ENCODE data around the gene GPX3. TPM values are rescaled to one million over a fixed set of nuclear protein-coding genes. Genes with fewer than 3 reads are reported as not detected.

Gene GPX3
- total and polyA plus RNA-seq, 2 of the 13 experiments (the other 11 are each of a cell fraction or from before 2014, with no cell fraction given), result 33.8 to 1,892 TPM

DNA sequence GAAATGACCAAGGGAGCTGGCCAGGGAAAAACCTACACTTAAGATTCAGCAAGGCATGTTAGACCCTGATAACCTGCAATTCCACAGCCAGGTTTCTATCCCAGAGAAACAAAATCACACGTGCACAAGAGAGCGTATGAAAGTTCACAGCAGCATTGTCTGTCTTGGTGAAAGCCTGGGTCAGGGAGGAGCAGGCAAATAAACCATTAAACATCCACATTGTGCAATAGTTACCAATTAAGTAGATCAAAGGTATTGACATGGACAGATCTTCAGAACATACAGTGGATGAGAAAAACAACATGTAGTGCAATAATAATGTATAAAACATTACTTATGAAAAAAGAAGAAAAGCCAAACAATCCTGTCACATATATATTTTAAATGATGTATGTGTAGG, 15.9 kb upstream of the GPX3 start (continued):
- TF ChIP-seq, protein P1, sequence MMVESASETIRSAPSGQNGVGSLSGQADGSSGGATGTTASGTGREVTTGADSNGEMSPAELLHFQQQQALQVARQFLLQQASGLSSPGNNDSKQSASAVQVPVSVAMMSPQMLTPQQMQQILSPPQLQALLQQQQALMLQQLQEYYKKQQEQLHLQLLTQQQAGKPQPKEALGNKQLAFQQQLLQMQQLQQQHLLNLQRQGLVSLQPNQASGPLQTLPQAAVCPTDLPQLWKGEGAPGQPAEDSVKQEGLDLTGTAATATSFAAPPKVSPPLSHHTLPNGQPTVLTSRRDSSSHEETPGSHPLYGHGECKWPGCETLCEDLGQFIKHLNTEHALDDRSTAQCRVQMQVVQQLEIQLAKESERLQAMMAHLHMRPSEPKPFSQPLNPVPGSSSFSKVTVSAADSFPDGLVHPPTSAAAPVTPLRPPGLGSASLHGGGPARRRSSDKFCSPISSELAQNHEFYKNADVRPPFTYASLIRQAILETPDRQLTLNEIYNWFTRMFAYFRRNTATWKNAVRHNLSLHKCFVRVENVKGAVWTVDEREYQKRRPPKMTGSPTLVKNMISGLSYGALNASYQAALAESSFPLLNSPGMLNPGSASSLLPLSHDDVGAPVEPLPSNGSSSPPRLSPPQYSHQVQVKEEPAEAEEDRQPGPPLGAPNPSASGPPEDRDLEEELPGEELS (CRISPR knock-in tag; IDR thresholded peaks at IDR 0.05), result peak; percentile 90
- TF ChIP-seq, protein P2, sequence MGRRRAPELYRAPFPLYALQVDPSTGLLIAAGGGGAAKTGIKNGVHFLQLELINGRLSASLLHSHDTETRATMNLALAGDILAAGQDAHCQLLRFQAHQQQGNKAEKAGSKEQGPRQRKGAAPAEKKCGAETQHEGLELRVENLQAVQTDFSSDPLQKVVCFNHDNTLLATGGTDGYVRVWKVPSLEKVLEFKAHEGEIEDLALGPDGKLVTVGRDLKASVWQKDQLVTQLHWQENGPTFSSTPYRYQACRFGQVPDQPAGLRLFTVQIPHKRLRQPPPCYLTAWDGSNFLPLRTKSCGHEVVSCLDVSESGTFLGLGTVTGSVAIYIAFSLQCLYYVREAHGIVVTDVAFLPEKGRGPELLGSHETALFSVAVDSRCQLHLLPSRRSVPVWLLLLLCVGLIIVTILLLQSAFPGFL (CRISPR knock-in tag; IDR thresholded peaks at IDR 0.05), result no peak
- TF ChIP-seq MIER2 (CRISPR knock-in tag; IDR thresholded peaks at IDR 0.05) (no peak), HOXA3 (CRISPR knock-in tag; IDR thresholded peaks at IDR 0.05) (no peak; the same call in 1 of the 2 replicates), HNF4G (IDR thresholded peaks at IDR 0.05; ENCODE audit: borderline replicate concordance, low read depth, low read length) (no peak), HNF4G (CRISPR knock-in tag; IDR thresholded peaks at IDR 0.05; ENCODE audit: borderline replicate concordance, low read depth) (no peak), ZNF850 (CRISPR knock-in tag; conservative IDR thresholded peaks at IDR 0.05) (no peak), ZNF775 (CRISPR knock-in tag; IDR thresholded peaks at IDR 0.05; ENCODE audit: borderline replicate concordance) (no peak), ERF (CRISPR knock-in tag; IDR thresholded peaks at IDR 0.05) (no peak), NCOA5 (CRISPR knock-in tag; IDR thresholded peaks at IDR 0.05) (no peak), ZNF761 (CRISPR knock-in tag; conservative IDR thresholded peaks at IDR 0.05) (no peak), SOX5 (CRISPR knock-in tag; IDR thresholded peaks at IDR 0.05; ENCODE audit: borderline replicate concordance) (peak; percentile 96), TMF1 (CRISPR knock-in tag; IDR thresholded peaks at IDR 0.05; ENCODE audit: low read depth) (no peak), RBAK (CRISPR knock-in tag; IDR thresholded peaks at IDR 0.05) (no peak), ZNF598 (CRISPR knock-in tag; IDR thresholded peaks at IDR 0.05; ENCODE audit: borderline replicate concordance) (no peak), AHR (CRISPR knock-in tag; IDR thresholded peaks at IDR 0.05) (no peak), XBP1 (CRISPR knock-in tag; IDR thresholded peaks at IDR 0.05) (no peak), XRCC5 (optimal IDR thresholded peaks at IDR 0.05; ENCODE audit: low read length) (no peak), RFXAP (CRISPR knock-in tag; IDR thresholded peaks at IDR 0.05; ENCODE audit: borderline replicate concordance) (no peak), ZFAT (CRISPR knock-in tag; conservative IDR thresholded peaks at IDR 0.05) (no peak), ZMYM3 (CRISPR knock-in tag; IDR thresholded peaks at IDR 0.05) (peak; percentile 40; the same call in 1 of the 2 replicates), MYNN (CRISPR knock-in tag; IDR thresholded peaks at IDR 0.05; ENCODE audit: low read depth) (no peak)
- TF ChIP-seq, protein P3, sequence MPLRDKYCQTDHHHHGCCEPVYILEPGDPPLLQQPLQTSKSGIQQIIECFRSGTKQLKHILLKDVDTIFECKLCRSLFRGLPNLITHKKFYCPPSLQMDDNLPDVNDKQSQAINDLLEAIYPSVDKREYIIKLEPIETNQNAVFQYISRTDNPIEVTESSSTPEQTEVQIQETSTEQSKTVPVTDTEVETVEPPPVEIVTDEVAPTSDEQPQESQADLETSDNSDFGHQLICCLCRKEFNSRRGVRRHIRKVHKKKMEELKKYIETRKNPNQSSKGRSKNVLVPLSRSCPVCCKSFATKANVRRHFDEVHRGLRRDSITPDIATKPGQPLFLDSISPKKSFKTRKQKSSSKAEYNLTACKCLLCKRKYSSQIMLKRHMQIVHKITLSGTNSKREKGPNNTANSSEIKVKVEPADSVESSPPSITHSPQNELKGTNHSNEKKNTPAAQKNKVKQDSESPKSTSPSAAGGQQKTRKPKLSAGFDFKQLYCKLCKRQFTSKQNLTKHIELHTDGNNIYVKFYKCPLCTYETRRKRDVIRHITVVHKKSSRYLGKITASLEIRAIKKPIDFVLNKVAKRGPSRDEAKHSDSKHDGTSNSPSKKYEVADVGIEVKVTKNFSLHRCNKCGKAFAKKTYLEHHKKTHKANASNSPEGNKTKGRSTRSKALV (CRISPR knock-in tag; IDR thresholded peaks at IDR 0.05), result no peak
- TF ChIP-seq, protein P4, sequence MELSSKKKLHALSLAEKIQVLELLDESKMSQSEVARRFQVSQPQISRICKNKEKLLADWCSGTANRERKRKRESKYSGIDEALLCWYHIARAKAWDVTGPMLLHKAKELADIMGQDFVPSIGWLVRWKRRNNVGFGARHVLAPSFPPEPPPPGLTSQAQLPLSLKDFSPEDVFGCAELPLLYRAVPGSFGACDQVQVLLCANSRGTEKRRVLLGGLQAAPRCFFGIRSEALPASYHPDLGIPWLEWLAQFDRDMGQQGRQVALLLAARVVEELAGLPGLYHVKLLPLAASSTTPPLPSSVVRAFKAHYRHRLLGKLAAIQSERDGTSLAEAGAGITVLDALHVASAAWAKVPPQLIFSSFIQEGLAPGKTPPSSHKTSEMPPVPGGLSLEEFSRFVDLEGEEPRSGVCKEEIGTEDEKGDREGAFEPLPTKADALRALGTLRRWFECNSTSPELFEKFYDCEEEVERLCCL (CRISPR knock-in tag; IDR thresholded peaks at IDR 0.05; ENCODE audit: borderline replicate concordance), result no peak
- TF ChIP-seq, protein P5, sequence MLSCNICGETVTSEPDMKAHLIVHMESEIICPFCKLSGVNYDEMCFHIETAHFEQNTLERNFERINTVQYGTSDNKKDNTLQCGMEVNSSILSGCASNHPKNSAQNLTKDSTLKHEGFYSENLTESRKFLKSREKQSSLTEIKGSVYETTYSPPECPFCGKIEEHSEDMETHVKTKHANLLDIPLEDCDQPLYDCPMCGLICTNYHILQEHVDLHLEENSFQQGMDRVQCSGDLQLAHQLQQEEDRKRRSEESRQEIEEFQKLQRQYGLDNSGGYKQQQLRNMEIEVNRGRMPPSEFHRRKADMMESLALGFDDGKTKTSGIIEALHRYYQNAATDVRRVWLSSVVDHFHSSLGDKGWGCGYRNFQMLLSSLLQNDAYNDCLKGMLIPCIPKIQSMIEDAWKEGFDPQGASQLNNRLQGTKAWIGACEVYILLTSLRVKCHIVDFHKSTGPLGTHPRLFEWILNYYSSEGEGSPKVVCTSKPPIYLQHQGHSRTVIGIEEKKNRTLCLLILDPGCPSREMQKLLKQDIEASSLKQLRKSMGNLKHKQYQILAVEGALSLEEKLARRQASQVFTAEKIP (CRISPR knock-in tag; IDR thresholded peaks at IDR 0.05; ENCODE audit: borderline replicate concordance), result no peak
